Right lobe of liver (tissue), 6 donors: ENCODE results near the gene LPAR4. TPM values are rescaled to one million over a fixed set of nuclear protein-coding genes. Genes with fewer than 3 reads are reported as not detected.
"Not testable (repeated sequence)": the region's sequence is repeated elsewhere in the genome, so short reads cannot be mapped to it uniquely, and the experiment has no call there.

Source experiments
- ATAC-seq, 4 donors: fragments of 200-7000 bp; cut with Tn5 transposase; one replicate each; pipeline ENCODE4 v1.9.1; 2020; ENCODE audit warnings: mild to moderate bottlenecking in 4 of 4, moderate library complexity in 4 of 4
- DNase-seq, 3 donors: peaks; one replicate each; pipeline ENCODE4 v3.0.0-alpha.2; 2020
- H3K27ac ChIP-seq, 3 donors: fragments of 200-600 bp; one replicate each; pipeline ENCODE4 v1.8.0; 2022
- H3K27me3 ChIP-seq, 2 donors: fragments of 200-600 bp; one replicate each; pipeline ENCODE4 v1.8.0; 2022
- H3K36me3 ChIP-seq, 4 donors: fragments of 200-600 bp; sonication (generic) in 1 of 4; one replicate each; pipeline versions ENCODE4 v1.5.1 to v1.8.0; 2017 to 2022; ENCODE audit warnings: control low read depth in 1 of 4
- H3K4me1 ChIP-seq, 4 donors: fragments of 200-600 bp; sonication (generic) in 1 of 4; one replicate each; pipeline versions ENCODE4 v1.5.1 to v1.8.0; 2017 to 2022; ENCODE audit warnings: control low read depth in 1 of 4
- H3K4me3 ChIP-seq, 3 donors: fragments of 200-600 bp; one replicate each; pipeline ENCODE4 v1.8.0; 2022
- H3K9me3 ChIP-seq, 4 donors: fragments of 200-600 bp; sonication (generic) in 1 of 4; one replicate each; pipeline versions ENCODE4 v1.5.1 to v1.8.0; 2017 to 2022; ENCODE audit warnings: control low read depth in 1 of 4
- CTCF ChIP-seq, 4 donors: fragments of 200-600 bp in 3 of 4; fragments of 450-650 bp in 1 of 4; IDR thresholded peaks; one replicate each; pipeline versions ENCODE4 v1.5.1 to v1.8.0; 2016 to 2022; ENCODE audit warnings: antibody characterized with exemption in 4 of 4, mild to moderate bottlenecking in 2 of 4
- POLR2A ChIP-seq: fragments of 450-650 bp; IDR thresholded peaks from one replicate; pipeline ENCODE4 v1.6.1; 2017; ENCODE audit warnings: antibody characterized with exemption, mild to moderate bottlenecking
- WGBS: methylation state at CpG from one replicate; pipeline ENCODE4 v1.1.6; 2018; ENCODE audit warnings: low coverage, low lambda C conversion rate; ENCODE audit not compliant: insufficient coverage; ENCODE audit errors: missing lambda C conversion rate; 5-methylcytosine and 5-hydroxymethylcytosine counted together
- intact Hi-C, 2 donors: fragments of 100-400 bp; cut with DNase I; formaldehyde crosslinking; loops; one replicate each; pipeline versions ENCODE4 v1.11.2 to v1.14.1; 2022
- total RNA-seq, 6 experiments: library from RNA; depleted of rRNA in 2 of 6; stranded (reverse); fragments of >200 nt in 2 of 6; fragmentation: NEBNext Ultra II Directional in 3 of 6; extraction: Animal tissue kit (Norgen Biotek cat#: 25700) in 3 of 6; gene quantifications; one replicate each; pipeline versions ENCODE4 v1.1.0 to v1.2.4, GENCODE V29; 2016 to 2023
- donor health status: DM: no; HTN: yes; CAD: no.
- donor health status: DM: no; HTN: no; CAD: no.
- donor health status: DM: no; HTN: no; CAD: no.
- donor health status: DM: no; HTN: yes; CAD: no.
- donor health status: DM: no; HTN: yes; CAD: no.

The LPAR4 gene
- total RNA-seq, 6 experiments from 2014 or later, result not detected

- no peak overlapping the region for H3K4me3 ChIP-seq
- intact Hi-C loops, result no loop called here
- no peak for TF ChIP-seq CTCF (IDR thresholded peaks at IDR 0.05)
- no peak for TF ChIP-seq POLR2A
- ATAC-seq (no peak), DNase-seq (no peak)
- H3K27me3 ChIP-seq, result no peaks in the 10 kb centered on the region
- no peak overlapping the region for H3K27ac ChIP-seq
- no peaks in the 10 kb centered on the region for H3K9me3 ChIP-seq
- H3K4me1 ChIP-seq, result no peaks in the 10 kb centered on the region
- no peaks in the 10 kb centered on the region for H3K36me3 ChIP-seq
Observed at GRCh38 chrX:78769946-78770345, 22.4 kb downstream of the LPAR4 start.

- DNase-seq (no peak), ATAC-seq (no peak)
- Histone ChIP-seq H3K27me3 (no peaks in the 10 kb centered on the region), H3K4me3 (no peak overlapping the region), H3K27ac (no peak overlapping the region), H3K9me3 (no peaks in the 10 kb centered on the region), H3K36me3 (no peaks in the 10 kb centered on the region), H3K4me1 (no peaks in the 10 kb centered on the region)
- intact Hi-C loops, result no loop called here
- WGBS, result 44% methylated on average over 1 of the region's 1 CpG
- TF ChIP-seq CTCF (IDR thresholded peaks at IDR 0.05) (no peak), POLR2A (no peak)
Observed at GRCh38 chrX:78796916-78797315, 49.4 kb downstream of the LPAR4 start.

GRCh38 chrX:78800114-78800513 lies 52.6 kb downstream of the LPAR4 start:
- no peak for DNase-seq
- WGBS, result 17% methylated on average over 2 of the region's 2 CpGs
- H3K27ac ChIP-seq, result no peak overlapping the region
- ATAC-seq, result no peak
- no peak overlapping the region for H3K4me3 ChIP-seq
- no peaks in the 10 kb centered on the region for H3K27me3 ChIP-seq
- H3K36me3 ChIP-seq, result no peaks in the 10 kb centered on the region
- TF ChIP-seq POLR2A, result no peak
- TF ChIP-seq CTCF (IDR thresholded peaks at IDR 0.05), result no peak
- no peaks in the 10 kb centered on the region for H3K9me3 ChIP-seq
- no peaks in the 10 kb centered on the region for H3K4me1 ChIP-seq
- intact Hi-C loops, result no loop called here

- Histone ChIP-seq H3K4me1 (no peaks in the 10 kb centered on the region), H3K9me3 (no peaks in the 10 kb centered on the region), H3K27ac (no peak overlapping the region), H3K4me3 (no peak overlapping the region), H3K36me3 (no peaks in the 10 kb centered on the region), H3K27me3 (no peaks in the 10 kb centered on the region)
- no peak for ATAC-seq
- intact Hi-C loops, result no loop called here
- TF ChIP-seq POLR2A, result no peak
- no peak for TF ChIP-seq CTCF (IDR thresholded peaks at IDR 0.05)
- no peak for DNase-seq
Observed at GRCh38 chrX:78800694-78801093, 53.2 kb downstream of the LPAR4 start.

- Histone ChIP-seq H3K4me1 (no peaks in the 10 kb centered on the region), H3K27ac (no peak overlapping the region), H3K9me3 (no peaks in the 10 kb centered on the region), H3K36me3 (no peaks in the 10 kb centered on the region), H3K27me3 (no peaks in the 10 kb centered on the region), H3K4me3 (no peak overlapping the region)
- 25% methylated on average over 1 of the region's 2 CpGs for WGBS
- TF ChIP-seq POLR2A, result no peak
- no peak for TF ChIP-seq CTCF (IDR thresholded peaks at IDR 0.05)
- intact Hi-C loops, result no loop called here
- DNase-seq, result no peak
- ATAC-seq, result no peak
Observed at GRCh38 chrX:78801522-78801921, 54.0 kb downstream of the LPAR4 start.

- 34% methylated on average over 2 of the region's 3 CpGs for WGBS
- DNase-seq, H3K27me3 ChIP-seq, H3K27ac ChIP-seq, H3K36me3 ChIP-seq, ATAC-seq, H3K4me3 ChIP-seq, intact Hi-C loops, H3K4me1 ChIP-seq, H3K9me3 ChIP-seq: not testable (repeated sequence)
Observed at GRCh38 chrX:78802526-78802925, 55.0 kb downstream of the LPAR4 start.
